GM23338 (cell line): Measurements from ENCODE around the gene SLC8A3. TPM values are rescaled to one million over a fixed set of nuclear protein-coding genes. Genes with fewer than 3 reads are reported as not detected.

Source experiments
- ATAC-seq: fragments of 200-7000 bp; cut with Tn5 transposase; 3 replicates; pipeline ENCODE4 v1.9.1; 2020
- DNase-seq: peaks from one replicate; pipeline ENCODE4 v3.0.0-alpha.2; 2015; ENCODE audit warnings: low spot score
- H2AFZ ChIP-seq: fragments of 200-600 bp; sonication (generic); 2 replicates; pipeline ENCODE4 v1.8.0; 2016; ENCODE audit warnings: antibody characterized with exemption, mild to moderate bottlenecking, moderate library complexity
- H3F3A ChIP-seq: fragments of 200-600 bp; sonication (generic); replicated peaks from 2 replicates; pipeline ENCODE4 v1.8.0; 2017; ENCODE audit warnings: antibody characterized with exemption, mixed run types, low read depth
- H3K27ac ChIP-seq: fragments of 200-600 bp; sonication (generic); 2 replicates; pipeline ENCODE4 v1.6.1; 2016; ENCODE audit warnings: low read depth
- H3K27me3 ChIP-seq: fragments of 200-600 bp; sonication (generic); 2 replicates; pipeline ENCODE4 v1.8.0; 2016; ENCODE audit warnings: mild to moderate bottlenecking, mixed run types, moderate library complexity; ENCODE audit not compliant: insufficient read depth
- H3K36me3 ChIP-seq: fragments of 200-600 bp; sonication (generic); 2 replicates; pipeline ENCODE4 v1.8.0; 2016; ENCODE audit warnings: mild to moderate bottlenecking; ENCODE audit not compliant: insufficient read depth
- H3K4me1 ChIP-seq: fragments of 200-600 bp; sonication (generic); 2 replicates; pipeline ENCODE4 v1.8.0; 2016; ENCODE audit warnings: mild to moderate bottlenecking, moderate library complexity; ENCODE audit not compliant: insufficient read depth
- H3K4me2 ChIP-seq: fragments of 200-600 bp; sonication (generic); 2 replicates; pipeline ENCODE4 v1.7.1; 2017; ENCODE audit warnings: mixed run types
- H3K4me3 ChIP-seq: fragments of 200-600 bp; sonication (generic); 2 replicates; pipeline ENCODE4 v1.6.1; 2016; ENCODE audit warnings: mixed run types
- H3K79me2 ChIP-seq: fragments of 200-600 bp; sonication (generic); replicated peaks from 2 replicates; pipeline ENCODE4 v1.8.0; 2017; ENCODE audit warnings: mild to moderate bottlenecking; ENCODE audit not compliant: insufficient read depth
- H3K9me2 ChIP-seq: fragments of 200-600 bp; sonication (generic); 2 replicates; pipeline ENCODE4 v1.8.0; 2017; ENCODE audit not compliant: insufficient read depth
- H4K20me1 ChIP-seq: fragments of 200-600 bp; sonication (generic); replicated peaks from 2 replicates; pipeline ENCODE4 v1.8.0; 2017; ENCODE audit warnings: mild to moderate bottlenecking; ENCODE audit not compliant: insufficient read depth
- H3K27ac Mint-ChIP-seq: 2 replicates; pipeline ENCODE4 v1.8.0; 2020; ENCODE audit warnings: inconsistent platforms, mild to moderate bottlenecking, moderate library complexity, mixed read lengths
- H3K27me3 Mint-ChIP-seq: 3 replicates; pipeline ENCODE4 v1.8.0; 2022; ENCODE audit warnings: low read depth, mild to moderate bottlenecking, moderate library complexity, mixed read lengths, inconsistent platforms; ENCODE audit not compliant: insufficient read depth, poor library complexity
- H3K36me3 Mint-ChIP-seq: 3 replicates; pipeline ENCODE4 v1.8.0; 2021; ENCODE audit warnings: low read depth, mild to moderate bottlenecking, inconsistent platforms, moderate library complexity, mixed read lengths
- H3K4me1 Mint-ChIP-seq: 3 replicates; pipeline ENCODE4 v1.8.0; 2020; ENCODE audit warnings: mild to moderate bottlenecking, inconsistent platforms, mixed read lengths
- H3K4me3 Mint-ChIP-seq: 3 replicates; pipeline ENCODE4 v1.8.0; 2021; ENCODE audit warnings: moderate library complexity, mild to moderate bottlenecking, inconsistent platforms, mixed read lengths
- H3K9me3 Mint-ChIP-seq: 3 replicates; pipeline ENCODE4 v1.8.0; 2020; ENCODE audit warnings: moderate library complexity, mild to moderate bottlenecking, inconsistent platforms, mixed read lengths
- CREB1 ChIP-seq: fragments of 250-450 bp; sonication (Bioruptor Pico); IDR thresholded peaks from 2 replicates; pipeline ENCODE4 v1.5.0; 2020; ENCODE audit warnings: low read depth, mild to moderate bottlenecking, moderate library complexity
- CTCF ChIP-seq, 2 experiments: fragments of 200-600 bp in 1 of 2; sonication (generic) in 1 of 2; conservative IDR thresholded peaks; 2 replicates each; pipeline versions ENCODE4 v1.5.1 to v1.6.1; 2016 to 2017; ENCODE audit warnings: antibody characterized with exemption in 2 of 2, low read depth in 2 of 2, mild to moderate bottlenecking in 2 of 2, moderate library complexity in 1 of 2
- ETS1 ChIP-seq: IDR thresholded peaks from 2 replicates; pipeline ENCODE4 v1.6.1; 2016; ENCODE audit warnings: antibody characterized with exemption
- JUNB ChIP-seq: IDR thresholded peaks from one replicate; pipeline ENCODE4 v1.6.1; 2016; ENCODE audit warnings: antibody characterized with exemption; ENCODE audit not compliant: unreplicated experiment
- NANOG ChIP-seq: IDR thresholded peaks from 2 replicates; pipeline ENCODE4 v1.6.1; 2016; ENCODE audit warnings: antibody characterized with exemption, borderline replicate concordance
- POLR2AphosphoS5 ChIP-seq: IDR thresholded peaks from 2 replicates; pipeline ENCODE4 v1.6.1; 2016; ENCODE audit warnings: antibody characterized with exemption, low read depth
- REST ChIP-seq: IDR thresholded peaks from one replicate; pipeline ENCODE4 v1.6.1; 2018; ENCODE audit warnings: antibody characterized with exemption; ENCODE audit not compliant: unreplicated experiment
- STAT1 ChIP-seq: IDR thresholded peaks from one replicate; pipeline ENCODE4 v1.6.1; 2016; ENCODE audit warnings: antibody characterized with exemption; ENCODE audit not compliant: unreplicated experiment
- ZNF114 ChIP-seq: fragments of 250-450 bp; sonication (Bioruptor Pico); IDR thresholded peaks from 2 replicates; pipeline ENCODE4 v1.5.0; 2020; ENCODE audit warnings: mild to moderate bottlenecking, moderate library complexity
- ZNF331 ChIP-seq: fragments of 250-450 bp; sonication (Bioruptor Pico); IDR thresholded peaks from 2 replicates; pipeline ENCODE4 v1.5.0; 2020; ENCODE audit warnings: low read depth, mild to moderate bottlenecking, moderate library complexity
- polyA plus RNA-seq: library from polyadenylated mRNA; unstranded; fragments of >200 nt; fragmentation: Nextera tagmentation; extraction: Ambion mirVana; gene quantifications from 2 replicates; pipeline ENCODE4 v1.2.1, GENCODE V29; 2016
- total RNA-seq: library from RNA; depleted of rRNA; stranded (reverse); fragments of >200 nt; shearing (Covaris generic); gene quantifications from 2 replicates; pipeline ENCODE4 v1.2.3, GENCODE V29; 2014

The SLC8A3 gene
- total and polyA plus RNA-seq, 2 experiments from 2014 or later = 0.82 to 2.0 TPM

- peaks cover 18% of the 10 kb centered on the region for H3K4me1 Mint-ChIP-seq
- DNase-seq (no peak), ATAC-seq (no peak)
- H3K27me3 ChIP-seq = no peaks in the 10 kb centered on the region
- no peak overlapping the region for H3K27ac ChIP-seq
- H3K4me3 ChIP-seq = no peak overlapping the region
- no peak overlapping the region; the same call in 1 of the 2 replicates for H3K27ac Mint-ChIP-seq
- TF ChIP-seq JUNB (no peak), CREB1 (no peak), ZNF331 (CRISPR knock-in tag) (no peak), CTCF (conservative IDR thresholded peaks at IDR 0.05; ENCODE audit: low read depth in 2 of 2) (no peak), POLR2AphosphoS5 (no peak), NANOG (no peak), ZNF114 (CRISPR knock-in tag) (no peak), ETS1 (no peak), REST (no peak), STAT1 (no peak)
- no peaks in the 10 kb centered on the region for H3K36me3 Mint-ChIP-seq
- H3K4me1 ChIP-seq = peaks cover 7% of the 10 kb centered on the region
- H3K4me2 ChIP-seq = no peak overlapping the region
- peaks cover 4% of the 10 kb centered on the region for H3K27me3 Mint-ChIP-seq
- no peaks in the 10 kb centered on the region for H3K36me3 ChIP-seq
- no peaks in the 10 kb centered on the region for H4K20me1 ChIP-seq
- no peak overlapping the region for H3K4me3 Mint-ChIP-seq
- no peaks in the 10 kb centered on the region for H3K9me3 Mint-ChIP-seq
- no peaks in the 10 kb centered on the region for H3F3A ChIP-seq
- H2AFZ ChIP-seq = no peak overlapping the region
- H3K9me2 ChIP-seq = peaks cover 12% of the 10 kb centered on the region
- no peaks in the 10 kb centered on the region for H3K79me2 ChIP-seq
Measured at GRCh38 chr14:70009961-70010360, 178.8 kb downstream of the SLC8A3 start.
